Measurements from ENCODE around the gene AGMAT. TPM values are rescaled to one million over a fixed set of nuclear protein-coding genes. Genes with fewer than 3 reads are reported as not detected.

AGMAT gene
- total RNA-seq, 6 experiments from 2014 or later, result 49.4 to 79.9 (median 66.1) TPM

- peak; percentile 65 to 78 (median 68) for ATAC-seq
- peaks cover 0 to 18% (median 12%) of the 10 kb centered on the region in 4 donors for H3K4me1 ChIP-seq
- peak overlapping the region; percentile 51 to 81 (median 78) for H3K4me3 ChIP-seq
- intact Hi-C loops (cut with DNase I), result no loop called here
- H3K9me3 ChIP-seq, result no peaks in the 10 kb centered on the region
- 1% methylated on average over 62 of the region's 88 CpGs for WGBS (ENCODE audit: insufficient coverage, low coverage, low lambda C conversion rate, missing lambda C conversion rate)
- no peaks in the 10 kb centered on the region for H3K27me3 ChIP-seq
- TF ChIP-seq POLR2A (IDR thresholded peaks at IDR 0.05), result no peak
- TF ChIP-seq, protein P1, sequence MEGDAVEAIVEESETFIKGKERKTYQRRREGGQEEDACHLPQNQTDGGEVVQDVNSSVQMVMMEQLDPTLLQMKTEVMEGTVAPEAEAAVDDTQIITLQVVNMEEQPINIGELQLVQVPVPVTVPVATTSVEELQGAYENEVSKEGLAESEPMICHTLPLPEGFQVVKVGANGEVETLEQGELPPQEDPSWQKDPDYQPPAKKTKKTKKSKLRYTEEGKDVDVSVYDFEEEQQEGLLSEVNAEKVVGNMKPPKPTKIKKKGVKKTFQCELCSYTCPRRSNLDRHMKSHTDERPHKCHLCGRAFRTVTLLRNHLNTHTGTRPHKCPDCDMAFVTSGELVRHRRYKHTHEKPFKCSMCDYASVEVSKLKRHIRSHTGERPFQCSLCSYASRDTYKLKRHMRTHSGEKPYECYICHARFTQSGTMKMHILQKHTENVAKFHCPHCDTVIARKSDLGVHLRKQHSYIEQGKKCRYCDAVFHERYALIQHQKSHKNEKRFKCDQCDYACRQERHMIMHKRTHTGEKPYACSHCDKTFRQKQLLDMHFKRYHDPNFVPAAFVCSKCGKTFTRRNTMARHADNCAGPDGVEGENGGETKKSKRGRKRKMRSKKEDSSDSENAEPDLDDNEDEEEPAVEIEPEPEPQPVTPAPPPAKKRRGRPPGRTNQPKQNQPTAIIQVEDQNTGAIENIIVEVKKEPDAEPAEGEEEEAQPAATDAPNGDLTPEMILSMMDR (IDR thresholded peaks at IDR 0.05), result no peak
- H3K36me3 ChIP-seq, result no peaks in the 10 kb centered on the region
- peak overlapping the region; percentile 88 to 99 (median 93) for H3K27ac ChIP-seq
- DNase-seq, result peak; percentile 100
Observed at GRCh38 chr1:15524283-15525049, 60.4 kb downstream of the AGMAT start.

GRCh38 chr1:15524021-15524282, 60.9 kb downstream of the AGMAT start, which contains the start of gene CASP9:
Gene CASP9 (minus strand): TSS chr1:15524215. CDS start chr1:15524200, 15 bp downstream.
- H3K36me3 ChIP-seq, result no peaks in the 10 kb centered on the region
- H3K27ac ChIP-seq, result peak within 1 kb of the TSS; percentile 88 to 99 (median 93)
- ATAC-seq, result no peak
- H3K4me1 ChIP-seq, result peaks cover 0 to 18% (median 12%) of the 10 kb centered on the region in 4 donors
- WGBS (ENCODE audit: insufficient coverage, low coverage, low lambda C conversion rate, missing lambda C conversion rate), result 0% methylated on average over 13 of the region's 27 CpGs
- no peaks in the 10 kb centered on the region for H3K9me3 ChIP-seq
- H3K27me3 ChIP-seq, result no peaks in the 10 kb centered on the region
- intact Hi-C loops (cut with DNase I), result no loop called here
- peak within 1 kb of the TSS; percentile 51 to 81 (median 78) for H3K4me3 ChIP-seq
- TF ChIP-seq POLR2A (IDR thresholded peaks at IDR 0.05), result peak; percentile 63
- TF ChIP-seq, protein P1 (IDR thresholded peaks at IDR 0.05), result no peak
- no peak for DNase-seq

GRCh38 chr1:15523104-15524020, 61.5 kb downstream of the AGMAT start:
- peaks cover 0 to 18% (median 12%) of the 10 kb centered on the region in 4 donors for H3K4me1 ChIP-seq
- intact Hi-C loops (cut with DNase I), result no loop called here
- peak overlapping the region; percentile 88 to 99 (median 93) for H3K27ac ChIP-seq
- ATAC-seq, result no peak
- peak overlapping the region; percentile 51 to 81 (median 78) for H3K4me3 ChIP-seq
- 40% methylated on average over 18 of the region's 18 CpGs for WGBS (ENCODE audit: insufficient coverage, low coverage, low lambda C conversion rate, missing lambda C conversion rate)
- no peak for DNase-seq
- H3K27me3 ChIP-seq, result no peaks in the 10 kb centered on the region
- no peak for TF ChIP-seq POLR2A (IDR thresholded peaks at IDR 0.05)
- TF ChIP-seq, protein P1 (IDR thresholded peaks at IDR 0.05), result no peak
- no peaks in the 10 kb centered on the region for H3K9me3 ChIP-seq
- no peaks in the 10 kb centered on the region for H3K36me3 ChIP-seq

DNA sequence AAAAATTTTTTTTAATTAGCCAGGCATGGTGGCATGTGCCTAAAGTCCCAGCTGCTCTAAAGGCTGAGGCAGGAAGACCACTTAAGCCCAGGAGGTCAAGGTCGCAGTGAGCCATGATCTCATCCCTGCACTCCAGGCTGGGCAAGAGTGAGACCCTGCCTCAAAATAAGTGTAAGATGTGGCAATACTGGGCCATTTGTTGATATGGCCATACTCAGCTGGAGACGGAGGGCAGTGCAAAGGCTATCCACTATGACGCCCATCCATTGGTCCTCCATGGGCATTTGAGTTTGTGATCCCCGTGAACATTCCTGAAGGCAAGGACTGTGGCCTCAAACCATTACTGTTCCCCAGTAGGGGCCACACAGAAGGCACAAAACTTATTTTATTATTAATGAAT, 62.3 kb downstream of the AGMAT start:
- H3K36me3 ChIP-seq, result no peaks in the 10 kb centered on the region
- peaks cover 0 to 14% (median 7%) of the 10 kb centered on the region in 4 donors for H3K4me1 ChIP-seq
- H3K4me3 ChIP-seq, result no peak overlapping the region
- H3K9me3 ChIP-seq, result no peaks in the 10 kb centered on the region
- H3K27me3 ChIP-seq, result no peaks in the 10 kb centered on the region
- no peak overlapping the region for H3K27ac ChIP-seq
- WGBS (ENCODE audit: insufficient coverage, low coverage, low lambda C conversion rate, missing lambda C conversion rate), result no CpG with 5 or more reads among the region's 4 CpGs
- no peak for TF ChIP-seq POLR2A (IDR thresholded peaks at IDR 0.05)
- TF ChIP-seq, protein P1 (IDR thresholded peaks at IDR 0.05), result no peak
- no peak for DNase-seq
- intact Hi-C loops (cut with DNase I), result no loop called here
- ATAC-seq, result no peak

Small RNA genes within 50 kb of the gene (small RNA-seq; reads per million reads assigned to genes)
- gene CD24P1, result 0 reads per million in 2 experiments
- 0 reads per million in 2 experiments for gene RNU7-179P
- 0 reads per million in 2 experiments for gene SCARNA21B

Other genes with a start within 250 kb of the AGMAT start
- 10 to 100 TPM in 5 of 6 experiments, 1 to 10 TPM in 1; 9.9 to 19.4 (median 15.6) TPM for gene EFHD2, start 175.2 kb downstream of the AGMAT start, total RNA-seq
- not detected for gene CTRC, start 146.6 kb downstream of the AGMAT start, total RNA-seq
- gene CELA2A, start 128.3 kb downstream of the AGMAT start, total RNA-seq, result not detected
- not detected for gene CELA2B, start 108.9 kb downstream of the AGMAT start, total RNA-seq
- gene CASP9, start 60.8 kb downstream of the AGMAT start, total RNA-seq, result 1 to 10 TPM; 2.3 to 9.0 (median 8.2) TPM
- gene DNAJC16, start 58.2 kb downstream of the AGMAT start, total RNA-seq, result 10 to 100 TPM in 4 of 6 experiments, 1 to 10 TPM in 2; 8.4 to 15.0 (median 11.9) TPM
- gene DDI2, start 32.4 kb upstream of the AGMAT start, total RNA-seq, result 10 to 100 TPM; 24.9 to 70.0 (median 42.9) TPM
- 10 to 100 TPM; 15.6 to 27.9 (median 20.2) TPM for gene PLEKHM2, start 99.3 kb upstream of the AGMAT start, total RNA-seq
- gene SLC25A34, start 151.2 kb upstream of the AGMAT start, total RNA-seq, result 10 to 100 TPM in 1 of 6 experiments, 1 to 10 TPM in 4, under 1 TPM in 1; 0.69 to 11.6 (median 3.2) TPM
- 10 to 100 TPM; 15.8 to 33.5 (median 19.1) TPM for gene TMEM82, start 157.4 kb upstream of the AGMAT start, total RNA-seq
- 10 to 100 TPM in 1 of 6 experiments, 1 to 10 TPM in 5; 4.0 to 13.1 (median 6.0) TPM for gene FBLIM1, start 173.7 kb upstream of the AGMAT start, total RNA-seq
- gene UQCRHL, start 222.6 kb upstream of the AGMAT start, total RNA-seq, result 1 to 10 TPM in 2 of 6 experiments, under 1 TPM in 4; 0.42 to 1.1 (median 0.51) TPM